ENCODE results near the gene S100A13.

DNA sequence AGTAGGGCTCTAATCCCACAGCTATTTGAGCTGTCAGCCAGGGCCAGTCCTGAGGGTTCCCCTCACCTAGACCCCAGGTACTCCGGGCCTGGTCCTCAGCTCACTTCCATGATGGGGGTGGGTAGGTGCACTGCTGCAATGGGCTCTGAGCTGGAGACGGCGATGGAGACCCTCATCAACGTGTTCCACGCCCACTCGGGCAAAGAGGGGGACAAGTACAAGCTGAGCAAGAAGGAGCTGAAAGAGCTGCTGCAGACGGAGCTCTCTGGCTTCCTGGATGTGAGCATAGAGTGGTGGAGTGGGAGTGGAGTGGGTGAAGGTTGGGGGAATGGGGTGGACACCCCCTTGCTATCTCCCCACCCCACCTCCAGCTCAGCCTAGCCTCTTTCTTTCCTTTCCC lies 3.1 kb upstream of the S100A13 start:
- TF ChIP-seq, protein P1, sequence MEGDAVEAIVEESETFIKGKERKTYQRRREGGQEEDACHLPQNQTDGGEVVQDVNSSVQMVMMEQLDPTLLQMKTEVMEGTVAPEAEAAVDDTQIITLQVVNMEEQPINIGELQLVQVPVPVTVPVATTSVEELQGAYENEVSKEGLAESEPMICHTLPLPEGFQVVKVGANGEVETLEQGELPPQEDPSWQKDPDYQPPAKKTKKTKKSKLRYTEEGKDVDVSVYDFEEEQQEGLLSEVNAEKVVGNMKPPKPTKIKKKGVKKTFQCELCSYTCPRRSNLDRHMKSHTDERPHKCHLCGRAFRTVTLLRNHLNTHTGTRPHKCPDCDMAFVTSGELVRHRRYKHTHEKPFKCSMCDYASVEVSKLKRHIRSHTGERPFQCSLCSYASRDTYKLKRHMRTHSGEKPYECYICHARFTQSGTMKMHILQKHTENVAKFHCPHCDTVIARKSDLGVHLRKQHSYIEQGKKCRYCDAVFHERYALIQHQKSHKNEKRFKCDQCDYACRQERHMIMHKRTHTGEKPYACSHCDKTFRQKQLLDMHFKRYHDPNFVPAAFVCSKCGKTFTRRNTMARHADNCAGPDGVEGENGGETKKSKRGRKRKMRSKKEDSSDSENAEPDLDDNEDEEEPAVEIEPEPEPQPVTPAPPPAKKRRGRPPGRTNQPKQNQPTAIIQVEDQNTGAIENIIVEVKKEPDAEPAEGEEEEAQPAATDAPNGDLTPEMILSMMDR (conservative IDR thresholded peaks at IDR 0.05), result no peak
- no peak for TF ChIP-seq ZFX (IDR thresholded peaks at IDR 0.05)
